ENCODE data around the gene SMYD3.

GRCh38 chr1:245869847-245870246 is 637.2 kb downstream of the SMYD3 start:
- no peak for TF ChIP-seq POLR2A (IDR thresholded peaks at IDR 0.05)
- no peak for TF ChIP-seq CTCF (IDR thresholded peaks at IDR 0.05)
